Caki2 (cell line): ENCODE measurements around the gene NSF. TPM values are rescaled to one million over a fixed set of nuclear protein-coding genes. Genes with fewer than 3 reads are reported as not detected.
"Not testable (repeated sequence)": the region's sequence is repeated elsewhere in the genome, so short reads cannot be mapped to it uniquely, and the experiment has no call there.

Experiments
- DNase-seq: peaks from one replicate; pipeline ENCODE4 v3.0.0-alpha.2; 2015; ENCODE audit warnings: low read depth
- in situ Hi-C: cut with HindIII; loops from 2 replicates; pipeline ENCODE4 v1.10.0; 2016; ENCODE audit warnings: low sequenced_read_pairs, low pct_unique_long_range_greater_than_20kb, mixed read lengths
- total RNA-seq: library from RNA; depleted of rRNA; stranded (reverse); fragments of >200 nt; shearing (Covaris generic); gene quantifications from 2 replicates; pipeline ENCODE4 v1.2.3, GENCODE V29; 2014; ENCODE audit warnings: low replicate concordance; rRNA removed

NSF gene
- total RNA-seq, result 14.9 and 15.3 TPM in 2 replicates

- in situ Hi-C loops, DNase-seq: not testable (repeated sequence)
These were observed at the start of gene NSF for GRCh38 chr17:46590157-46591146. TSS of gene NSF (plus strand) at chr17:46590669. CDS start at chr17:46590776, 107 bp downstream.

GRCh38 chr17:46548607-46549006 is 41.9 kb upstream of the NSF start:
- DNase-seq, in situ Hi-C loops: not testable (repeated sequence)

- DNase-seq, in situ Hi-C loops: not testable (repeated sequence)
These were observed 31.3 kb upstream of the NSF start for GRCh38 chr17:46559155-46559554.

- in situ Hi-C loops, DNase-seq: not testable (repeated sequence)
These were observed 30.4 kb upstream of the NSF start for GRCh38 chr17:46560048-46560447.

- in situ Hi-C loops, DNase-seq: not testable (repeated sequence)
These were observed 24.2 kb upstream of the NSF start for GRCh38 chr17:46566284-46566683.

- in situ Hi-C loops, DNase-seq: not testable (repeated sequence)
These were observed 23.5 kb upstream of the NSF start for GRCh38 chr17:46566980-46567379.

- in situ Hi-C loops, DNase-seq: not testable (repeated sequence)
These were observed 18.7 kb upstream of the NSF start for GRCh38 chr17:46571796-46572195.

GRCh38 chr17:46579083-46580075 is 11.1 kb upstream of the NSF start, which contains the start of gene ARL17A:
TSS of gene ARL17A (minus strand) at chr17:46579691. CDS start at chr17:46576322, 3,369 bp downstream.
- in situ Hi-C loops, DNase-seq: not testable (repeated sequence)

GRCh38 chr17:46580082-46580481 is 10.4 kb upstream of the NSF start:
- DNase-seq, in situ Hi-C loops: not testable (repeated sequence)

GRCh38 chr17:46585444-46585843 is 5.0 kb upstream of the NSF start:
- in situ Hi-C loops, DNase-seq: not testable (repeated sequence)

GRCh38 chr17:46591332-46591731 is 863 bp downstream of the NSF start:
- in situ Hi-C loops, DNase-seq: not testable (repeated sequence)

- DNase-seq, in situ Hi-C loops: not testable (repeated sequence)
These were observed 8.0 kb downstream of the NSF start for GRCh38 chr17:46598344-46598931.

- in situ Hi-C loops, result not testable (repeated sequence)
These were observed 10.3 kb downstream of the NSF start for GRCh38 chr17:46600767-46601166.

GRCh38 chr17:46603125-46603524 is 12.7 kb downstream of the NSF start:
- in situ Hi-C loops, result not testable (repeated sequence)

More at GRCh38 chr17:46600767-46601166, 10.3 kb downstream of the NSF start:
- DNase-seq, result not testable (repeated sequence)

GRCh38 chr17:46611304-46611703 is 20.8 kb downstream of the NSF start:
- in situ Hi-C loops, DNase-seq: not testable (repeated sequence)

More at GRCh38 chr17:46603125-46603524, 12.7 kb downstream of the NSF start:
- not testable (repeated sequence) for DNase-seq

- DNase-seq, in situ Hi-C loops: not testable (repeated sequence)
These were observed 23.4 kb downstream of the NSF start for GRCh38 chr17:46613876-46614275.

GRCh38 chr17:46617121-46617520 is 26.7 kb downstream of the NSF start:
- DNase-seq, in situ Hi-C loops: not testable (repeated sequence)
